HG03442 (cell line): ENCODE results near the gene CDC42EP1.
"Not testable (repeated sequence)": the region's sequence is repeated elsewhere in the genome, so short reads cannot be mapped to it uniquely, and the experiment has no call there.

Experiments used
- ATAC-seq: cut with Tn5 transposase; IDR thresholded peaks from one replicate; pipeline ENCODE4 v1.9.1; 2021; ENCODE audit warnings: mild to moderate bottlenecking, moderate library complexity; ENCODE audit not compliant: unreplicated experiment

Gene CDC42EP1

GRCh38 chr22:37609240-37610152 is 49.2 kb downstream of the CDC42EP1 start:
- no peak for ATAC-seq

DNA sequence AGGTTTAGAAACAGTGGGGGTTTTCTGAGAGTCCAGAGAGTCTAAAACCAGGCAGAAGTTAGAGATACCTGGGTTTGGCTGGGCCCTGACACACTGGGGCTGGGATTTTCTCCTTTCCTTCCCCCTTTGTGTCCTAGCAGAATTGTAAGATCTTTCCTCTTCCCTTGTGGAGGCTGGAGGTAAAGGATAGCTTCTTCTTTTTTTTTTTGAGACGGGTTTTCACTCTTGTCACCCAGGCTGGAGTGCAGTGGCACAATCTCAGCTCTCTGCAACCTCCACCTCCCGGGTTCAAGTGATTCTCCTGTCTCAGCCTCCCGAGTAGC is 49.8 kb downstream of the CDC42EP1 start:
- not testable (repeated sequence) for ATAC-seq

DNA sequence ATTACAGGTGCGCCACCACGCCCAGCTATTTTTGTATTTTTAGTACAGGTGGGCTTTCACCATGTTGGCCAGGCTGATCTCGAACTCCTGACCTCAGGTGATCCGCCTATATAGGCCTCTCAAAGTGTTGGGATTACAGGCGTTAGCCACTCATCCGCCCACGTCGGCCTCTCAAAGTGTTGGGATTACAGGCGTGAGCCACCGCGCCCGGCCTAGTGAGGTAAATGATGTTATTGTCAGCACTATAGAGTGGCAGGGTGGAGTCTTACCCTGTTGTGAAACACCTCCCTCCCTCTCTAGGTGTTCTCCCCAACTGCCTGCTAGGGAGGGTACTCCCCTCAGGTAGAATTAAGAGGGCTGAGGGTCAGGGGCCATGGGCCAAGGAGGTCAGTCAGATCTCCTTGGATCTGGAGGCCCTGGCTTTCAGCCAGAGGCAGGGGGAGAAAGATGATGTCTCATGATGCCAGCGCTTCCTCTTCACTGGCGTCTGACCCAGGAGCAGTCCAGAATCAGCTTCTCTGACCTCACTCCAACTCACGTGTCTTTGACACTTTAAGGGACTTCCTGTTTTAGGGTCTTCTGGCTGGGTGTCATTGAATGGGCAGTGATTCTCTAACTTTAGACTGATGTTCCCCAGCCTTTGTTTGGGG is 50.3 kb downstream of the CDC42EP1 start:
- ATAC-seq: no peak

- no peak for ATAC-seq
Observed at GRCh38 chr22:37611207-37611606, 50.9 kb downstream of the CDC42EP1 start.

- no peak for ATAC-seq
Observed at GRCh38 chr22:37616201-37617083, 56.2 kb downstream of the CDC42EP1 start.

- ATAC-seq: no peak
Observed at GRCh38 chr22:37617431-37617830, 57.2 kb downstream of the CDC42EP1 start.

- no peak for ATAC-seq
Observed at GRCh38 chr22:37618072-37618656, 57.9 kb downstream of the CDC42EP1 start.

GRCh38 chr22:37618674-37619073 is 58.4 kb downstream of the CDC42EP1 start:
- no peak for ATAC-seq
